Lung (tissue), 12 donors: ENCODE results near the gene CDKAL1. TPM values are rescaled to one million over a fixed set of nuclear protein-coding genes. Genes with fewer than 3 reads are reported as not detected.

ENCODE experiments used
- ATAC-seq: fragments of 200-7000 bp; cut with Tn5 transposase; one replicate; pipeline ENCODE4 v1.9.1; 2020; ENCODE audit warnings: moderate number of reproducible peaks; ENCODE audit not compliant: insufficient read depth, low FRiP score
- DNase-seq, 3 donors: peaks; one replicate each; pipeline ENCODE4 v3.0.0-alpha.2; 2013 to 2017
- H3K27ac ChIP-seq, 2 donors: one replicate each; pipeline ENCODE4 v1.5.1; 2013; ENCODE audit warnings: mild to moderate bottlenecking in 2 of 2, moderate library complexity in 2 of 2, control low read depth in 1 of 2, inconsistent platforms in 1 of 2, low read depth in 1 of 2, low read length in 1 of 2
- H3K27me3 ChIP-seq, 3 donors: one replicate each; pipeline ENCODE4 v1.5.1; 2013; ENCODE audit warnings: low read length in 2 of 3; ENCODE audit not compliant: control insufficient read depth in 3 of 3, insufficient read depth in 3 of 3
- H3K36me3 ChIP-seq, 4 donors: one replicate each; pipeline ENCODE4 v1.5.1; 2013; ENCODE audit warnings: low read length in 4 of 4, mild to moderate bottlenecking in 1 of 4, moderate library complexity in 1 of 4; ENCODE audit not compliant: control insufficient read depth in 4 of 4, insufficient read depth in 4 of 4
- H3K4me1 ChIP-seq, 5 donors: one replicate each; pipeline ENCODE4 v1.5.1; 2013; ENCODE audit warnings: low read length in 5 of 5, mild to moderate bottlenecking in 2 of 5, moderate library complexity in 1 of 5; ENCODE audit not compliant: control insufficient read depth in 5 of 5, insufficient read depth in 5 of 5
- H3K4me3 ChIP-seq: one replicate; pipeline ENCODE4 v1.5.1; 2013; ENCODE audit warnings: mild to moderate bottlenecking, control low read depth, moderate library complexity
- H3K9ac ChIP-seq, 2 donors: one replicate each; pipeline ENCODE4 v1.5.1; 2013; ENCODE audit warnings: low read length in 2 of 2, control low read depth in 1 of 2; ENCODE audit not compliant: insufficient read depth in 1 of 2
- H3K9me3 ChIP-seq, 4 donors: one replicate each; pipeline ENCODE4 v1.5.1; 2013; ENCODE audit warnings: low read length in 3 of 4, mild to moderate bottlenecking in 1 of 4, moderate library complexity in 1 of 4; ENCODE audit not compliant: control insufficient read depth in 4 of 4, insufficient read depth in 3 of 4
- CTCF ChIP-seq: IDR thresholded peaks from 2 replicates; pipeline ENCODE4 v1.5.1; 2012; ENCODE audit warnings: mild to moderate bottlenecking; ENCODE audit errors: control extremely low read depth, extremely low read depth
- WGBS, 2 donors: extraction: QIAGEN DNeasy Blood & Tissue Kit; methylation state at CpG; one replicate each; pipeline ENCODE4 v1.1.7; 2013; 5-methylcytosine and 5-hydroxymethylcytosine counted together
- polyA plus RNA-seq, 2 donors: library from polyadenylated mRNA; stranded (reverse); fragments of 200-250 nt; gene quantifications; one replicate each; pipeline ENCODE4 v1.2.1, GENCODE V29; 2013
- total RNA-seq, 2 donors: library from RNA; depleted of rRNA in 1 of 2; stranded (reverse); fragments of >200 nt in 1 of 2; gene quantifications; one replicate each; pipeline ENCODE4 v1.2.1, GENCODE V29; 2014 to 2021
- donor health status: control.
- donor health status: control.
- donor health status: Bipolar disorder and iron deficiency.
- donor health status: healthy.
- donor health status: DM: yes; HTN: yes; CAD: no.

The CDKAL1 gene
- total and polyA plus RNA-seq, 4 donors: 4.0 to 39.0 (median 10.0) TPM

- H3K36me3 ChIP-seq: peaks cover 0 to 16% (median 9%) of the 10 kb centered on the region in 4 donors
- 85 to 97% methylated on average over 5 of the region's 5 CpGs for WGBS, 2 donors
- H3K9ac ChIP-seq: no peak overlapping the region
- H3K27me3 ChIP-seq: no peaks in the 10 kb centered on the region
- no peaks in the 10 kb centered on the region for H3K4me1 ChIP-seq
- H3K27ac ChIP-seq: no peak overlapping the region
- no peak for TF ChIP-seq CTCF
- DNase-seq (no peak), ATAC-seq (no peak)
- H3K9me3 ChIP-seq: peaks cover 0 to 4% (median under 1%) of the 10 kb centered on the region in 4 donors
- no peak overlapping the region for H3K4me3 ChIP-seq
These were observed 696.3 kb downstream of the CDKAL1 start for GRCh38 chr6:21230536-21230935.

GRCh38 chr6:21235162-21235561, 700.9 kb downstream of the CDKAL1 start:
- TF ChIP-seq CTCF: no peak
- Histone ChIP-seq H3K36me3 (peaks cover 2 to 16% (median 8%) of the 10 kb centered on the region in 4 donors), H3K9me3 (peaks cover 0 to 8% (median 3%) of the 10 kb centered on the region in 4 donors), H3K4me3 (no peak overlapping the region), H3K9ac (no peak overlapping the region), H3K27me3 (no peaks in the 10 kb centered on the region), H3K4me1 (no peaks in the 10 kb centered on the region), H3K27ac (no peak overlapping the region)
- DNase-seq: no peak
- ATAC-seq: no peak

GRCh38 chr6:21238208-21238607, 704.0 kb downstream of the CDKAL1 start:
- H3K4me3 ChIP-seq: no peak overlapping the region
- H3K27me3 ChIP-seq: no peaks in the 10 kb centered on the region
- H3K27ac ChIP-seq: no peak overlapping the region
- no peak for TF ChIP-seq CTCF
- H3K36me3 ChIP-seq: peaks cover 0 to 9% (median 1%) of the 10 kb centered on the region in 4 donors
- H3K4me1 ChIP-seq: no peaks in the 10 kb centered on the region
- no peak for DNase-seq
- no peak for ATAC-seq
- H3K9ac ChIP-seq: no peak overlapping the region
- WGBS, 2 donors: 94 to 96% methylated on average over 2 of the region's 2 CpGs
- H3K9me3 ChIP-seq: peaks cover 0 to 9% (median 5%) of the 10 kb centered on the region in 4 donors

GRCh38 chr6:21240709-21241108, 706.5 kb downstream of the CDKAL1 start:
- H3K9ac ChIP-seq: no peak overlapping the region
- no peak for TF ChIP-seq CTCF
- no peak overlapping the region for H3K4me3 ChIP-seq
- peaks cover 0 to 3% (median 0%) of the 10 kb centered on the region in 5 donors for H3K4me1 ChIP-seq
- WGBS, 2 donors: 90 to 93% methylated on average over 2 of the region's 2 CpGs
- DNase-seq (peak in 1 of 3 donors; percentile 19), ATAC-seq (no peak)
- no peaks in the 10 kb centered on the region for H3K27me3 ChIP-seq
- H3K9me3 ChIP-seq: peaks cover 0 to 8% (median 3%) of the 10 kb centered on the region in 4 donors
- H3K36me3 ChIP-seq: peaks cover 0 to 2% (median 0%) of the 10 kb centered on the region in 4 donors
- H3K27ac ChIP-seq: no peak overlapping the region
